WI38 (cell line): ENCODE results near the gene PRAMEF17.
"Not testable (repeated sequence)": the region's sequence is repeated elsewhere in the genome, so short reads cannot be mapped to it uniquely, and the experiment has no call there.

Experiments used
- H3K4me3 ChIP-seq: 2 replicates; pipeline ENCODE4 v1.5.1; 2011; ENCODE audit warnings: low read depth, mild to moderate bottlenecking, control low read depth, low read length
- TF ChIP-seq, protein P1 (sequence below): IDR thresholded peaks from 2 replicates; pipeline ENCODE4 v1.5.1; 2012; ENCODE audit warnings: low read depth, mild to moderate bottlenecking, control low read depth, low read length

The PRAMEF17 gene

DNA sequence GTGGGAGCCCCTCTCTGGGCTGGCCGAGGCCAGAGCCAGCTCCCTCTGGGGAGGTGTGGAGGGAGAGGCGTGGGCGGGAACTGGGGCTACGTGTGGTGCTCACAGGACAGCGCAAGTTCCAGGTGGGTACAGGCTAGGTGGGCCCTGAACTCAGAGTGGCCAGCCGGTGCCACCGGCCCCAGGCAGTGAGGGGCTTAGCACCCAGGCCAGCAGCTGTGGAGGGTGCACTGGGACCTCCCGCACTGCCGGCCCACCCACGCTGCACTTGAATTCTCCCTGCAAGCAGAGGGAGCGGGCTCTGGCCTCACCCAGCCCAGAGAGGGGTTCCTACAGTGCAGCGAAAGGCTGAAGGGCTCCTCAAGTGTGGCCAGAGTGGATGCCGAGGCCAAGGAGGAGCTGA lies 41.1 kb downstream of the PRAMEF17 start:
- H3K4me3 ChIP-seq, result no peak overlapping the region
- TF ChIP-seq, protein P1, sequence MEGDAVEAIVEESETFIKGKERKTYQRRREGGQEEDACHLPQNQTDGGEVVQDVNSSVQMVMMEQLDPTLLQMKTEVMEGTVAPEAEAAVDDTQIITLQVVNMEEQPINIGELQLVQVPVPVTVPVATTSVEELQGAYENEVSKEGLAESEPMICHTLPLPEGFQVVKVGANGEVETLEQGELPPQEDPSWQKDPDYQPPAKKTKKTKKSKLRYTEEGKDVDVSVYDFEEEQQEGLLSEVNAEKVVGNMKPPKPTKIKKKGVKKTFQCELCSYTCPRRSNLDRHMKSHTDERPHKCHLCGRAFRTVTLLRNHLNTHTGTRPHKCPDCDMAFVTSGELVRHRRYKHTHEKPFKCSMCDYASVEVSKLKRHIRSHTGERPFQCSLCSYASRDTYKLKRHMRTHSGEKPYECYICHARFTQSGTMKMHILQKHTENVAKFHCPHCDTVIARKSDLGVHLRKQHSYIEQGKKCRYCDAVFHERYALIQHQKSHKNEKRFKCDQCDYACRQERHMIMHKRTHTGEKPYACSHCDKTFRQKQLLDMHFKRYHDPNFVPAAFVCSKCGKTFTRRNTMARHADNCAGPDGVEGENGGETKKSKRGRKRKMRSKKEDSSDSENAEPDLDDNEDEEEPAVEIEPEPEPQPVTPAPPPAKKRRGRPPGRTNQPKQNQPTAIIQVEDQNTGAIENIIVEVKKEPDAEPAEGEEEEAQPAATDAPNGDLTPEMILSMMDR, result no peak

DNA sequence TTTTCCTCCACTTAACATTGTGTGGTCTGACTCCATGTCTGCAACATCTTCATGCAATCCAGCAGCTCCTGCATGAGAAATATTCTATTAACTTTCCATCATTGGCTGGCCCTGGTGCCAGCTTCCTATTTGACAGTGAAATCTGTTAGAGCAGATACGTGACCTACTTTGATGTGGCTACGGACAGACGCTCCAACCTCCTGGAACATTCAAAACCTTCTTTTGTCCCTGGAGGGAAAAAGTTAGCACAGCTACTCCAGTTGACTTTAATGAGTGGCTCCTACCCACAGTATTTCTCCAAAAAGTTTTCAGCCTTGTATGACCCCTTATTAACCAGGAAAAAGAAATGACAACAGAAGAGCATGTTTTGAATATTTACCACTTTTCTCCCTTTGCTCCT lies 42.8 kb downstream of the PRAMEF17 start:
- H3K4me3 ChIP-seq, result no peak overlapping the region
- TF ChIP-seq, protein P1, result no peak

DNA sequence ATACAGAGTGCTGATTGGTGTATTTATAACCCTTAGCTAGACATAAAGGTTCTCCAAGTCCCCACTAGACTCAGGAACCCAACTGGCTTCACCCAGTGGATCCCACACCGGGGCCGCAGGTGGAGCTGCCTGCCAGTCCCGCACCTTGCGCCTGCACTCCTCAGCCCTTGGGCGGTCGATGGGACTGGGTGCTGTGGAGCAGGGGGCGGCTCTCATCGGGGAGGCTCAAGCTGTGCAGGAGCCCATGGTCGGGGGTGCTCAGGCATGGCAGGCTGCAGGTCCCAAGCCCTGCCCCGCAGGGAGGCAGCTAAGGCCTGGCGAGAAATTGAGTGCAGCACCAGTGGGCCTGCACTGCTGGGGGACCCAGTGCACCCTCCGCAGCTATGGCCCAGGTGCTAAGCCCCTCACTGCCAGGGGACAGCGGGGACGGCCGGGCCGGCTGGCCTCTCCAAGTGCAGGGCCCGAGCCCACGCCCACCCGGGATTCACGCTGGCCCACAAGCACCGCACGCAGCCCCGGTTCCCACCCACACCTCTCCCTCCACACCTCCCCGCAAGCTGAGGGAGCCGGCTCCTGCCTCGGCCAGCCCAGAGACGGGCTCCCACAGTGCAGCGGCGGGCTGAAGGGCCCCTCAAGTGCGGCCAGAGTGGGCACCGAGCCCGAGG lies 44.4 kb downstream of the PRAMEF17 start:
- H3K4me3 ChIP-seq, result not testable (repeated sequence)

DNA sequence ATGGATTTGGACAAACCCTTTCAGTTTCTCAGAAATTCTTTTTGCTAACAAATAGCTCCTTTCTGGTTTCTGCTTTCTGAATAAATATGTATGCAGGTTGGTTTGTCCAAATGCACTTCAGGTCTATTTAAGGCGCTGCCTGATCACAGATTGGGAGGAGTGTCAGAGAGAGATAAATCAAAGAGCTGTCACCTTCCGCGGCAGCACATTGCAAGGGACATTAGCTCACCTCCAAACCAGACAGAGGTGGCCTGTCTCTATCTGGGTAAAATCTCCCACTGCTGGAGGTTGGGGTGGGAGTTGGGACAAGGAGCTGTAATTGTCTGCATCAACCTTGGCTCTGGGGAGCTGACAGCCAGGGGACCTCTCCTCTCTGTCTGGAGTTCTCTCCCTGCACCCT lies 46.0 kb downstream of the PRAMEF17 start:
- TF ChIP-seq, protein P1, result no peak

DNA sequence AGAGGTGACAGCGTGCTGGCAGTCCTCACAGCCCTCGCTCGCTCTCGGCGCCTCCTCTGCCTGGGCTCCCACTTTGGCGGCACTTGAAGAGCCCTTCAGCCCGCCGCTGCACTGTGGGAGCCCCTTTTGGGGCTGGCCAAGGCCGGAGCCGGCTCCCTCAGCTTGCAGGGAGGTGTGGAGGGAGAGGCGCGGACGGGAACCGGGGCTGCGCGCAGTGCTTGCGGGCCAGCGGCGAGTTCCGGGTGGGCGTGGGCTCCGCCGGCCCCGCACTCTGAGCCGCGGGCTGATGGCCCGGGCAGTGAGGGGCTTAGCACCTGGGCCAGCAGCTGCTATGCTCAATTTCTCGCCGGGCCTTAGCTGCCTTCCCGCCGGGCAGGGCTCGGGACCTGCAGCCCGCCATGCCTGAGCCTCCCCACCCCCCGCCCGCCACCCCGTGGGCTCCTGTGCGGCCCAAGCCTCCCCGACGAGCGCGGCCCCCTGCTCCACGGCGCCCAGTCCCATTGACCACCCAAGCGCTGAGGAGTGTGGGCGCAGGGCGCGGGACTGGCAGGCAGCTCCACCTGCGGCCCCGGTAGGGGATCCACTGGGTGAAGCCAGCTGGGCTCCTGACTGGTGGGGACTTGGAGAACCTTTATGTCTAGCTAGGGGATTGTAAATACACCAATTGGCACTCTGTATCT lies 49.8 kb downstream of the PRAMEF17 start:
- H3K4me3 ChIP-seq, result not testable (repeated sequence)

More for the DNA sequence above, 46.0 kb downstream of the PRAMEF17 start:
- no peak overlapping the region for H3K4me3 ChIP-seq
